ENCODE data around the gene GPR55.

The GPR55 gene

GRCh38 chr2:230866756-230867523, 58.1 kb downstream of the GPR55 start:
- peak; percentile 54 for DNase-seq (ENCODE audit: low read depth)

- no peak for DNase-seq (ENCODE audit: low read depth)
Measured at GRCh38 chr2:230865766-230866755, 59.0 kb downstream of the GPR55 start.

- DNase-seq (ENCODE audit: low read depth): no peak
Measured at GRCh38 chr2:230865307-230865765, 59.7 kb downstream of the GPR55 start.

GRCh38 chr2:230864605-230865306, 60.3 kb downstream of the GPR55 start, which contains the start of gene ITM2C:
Gene ITM2C (plus strand): TSS chr2:230864942. CDS start chr2:230865026, 84 bp downstream.
- peak; percentile 72 for DNase-seq (ENCODE audit: low read depth)

GRCh38 chr2:230864122-230864604, 60.9 kb downstream of the GPR55 start:
- no peak for DNase-seq (ENCODE audit: low read depth)

- DNase-seq (ENCODE audit: low read depth): no peak
Measured at GRCh38 chr2:230863442-230864121, 61.5 kb downstream of the GPR55 start.

- DNase-seq (ENCODE audit: low read depth): no peak
Measured at GRCh38 chr2:230863031-230863430, 62.0 kb downstream of the GPR55 start.

- DNase-seq (ENCODE audit: low read depth): no peak
Measured at GRCh38 chr2:230862292-230862691, 62.8 kb downstream of the GPR55 start.

GRCh38 chr2:230861552-230862255, 63.3 kb downstream of the GPR55 start:
- no peak for DNase-seq (ENCODE audit: low read depth)

All from activated T-helper 1 cell treated with Interleukin-2 at 50 U/mL for 16 hours (primary cell).